Measurements from ENCODE around the gene CYSLTR2. TPM values are rescaled to one million over a fixed set of nuclear protein-coding genes. Genes with fewer than 3 reads are reported as not detected.

Gene CYSLTR2
- total RNA-seq, 1 donor, result under 0.01 TPM

DNA sequence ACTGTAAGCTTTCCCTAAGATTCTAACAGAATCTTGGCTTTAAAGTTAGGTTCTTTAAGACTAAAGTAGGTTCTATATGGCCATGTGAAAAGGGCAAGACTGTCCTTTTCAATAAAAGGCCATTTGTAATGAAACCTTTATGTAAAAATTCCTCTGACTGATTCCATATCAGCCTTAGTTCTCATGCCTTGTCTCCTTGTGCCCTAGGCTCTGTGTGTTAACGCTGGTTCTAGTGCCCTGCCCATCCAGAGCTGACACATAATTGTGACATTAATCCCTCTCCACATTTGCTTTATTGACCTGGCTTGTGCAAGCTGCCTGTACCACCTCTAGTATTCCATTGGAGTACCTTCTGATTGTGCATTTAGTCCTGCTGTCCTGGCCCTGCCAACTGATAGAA is 28.2 kb downstream of the CYSLTR2 start:
- DNase-seq (ENCODE audit: insufficient read length, low spot score, missing footprints), result no peak
- H3K4me2 ChIP-seq (ENCODE audit: insufficient read depth, low read length), result no peak overlapping the region
- TF ChIP-seq, protein P1, sequence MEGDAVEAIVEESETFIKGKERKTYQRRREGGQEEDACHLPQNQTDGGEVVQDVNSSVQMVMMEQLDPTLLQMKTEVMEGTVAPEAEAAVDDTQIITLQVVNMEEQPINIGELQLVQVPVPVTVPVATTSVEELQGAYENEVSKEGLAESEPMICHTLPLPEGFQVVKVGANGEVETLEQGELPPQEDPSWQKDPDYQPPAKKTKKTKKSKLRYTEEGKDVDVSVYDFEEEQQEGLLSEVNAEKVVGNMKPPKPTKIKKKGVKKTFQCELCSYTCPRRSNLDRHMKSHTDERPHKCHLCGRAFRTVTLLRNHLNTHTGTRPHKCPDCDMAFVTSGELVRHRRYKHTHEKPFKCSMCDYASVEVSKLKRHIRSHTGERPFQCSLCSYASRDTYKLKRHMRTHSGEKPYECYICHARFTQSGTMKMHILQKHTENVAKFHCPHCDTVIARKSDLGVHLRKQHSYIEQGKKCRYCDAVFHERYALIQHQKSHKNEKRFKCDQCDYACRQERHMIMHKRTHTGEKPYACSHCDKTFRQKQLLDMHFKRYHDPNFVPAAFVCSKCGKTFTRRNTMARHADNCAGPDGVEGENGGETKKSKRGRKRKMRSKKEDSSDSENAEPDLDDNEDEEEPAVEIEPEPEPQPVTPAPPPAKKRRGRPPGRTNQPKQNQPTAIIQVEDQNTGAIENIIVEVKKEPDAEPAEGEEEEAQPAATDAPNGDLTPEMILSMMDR (IDR thresholded peaks at IDR 0.05; ENCODE audit: extremely low read depth, low read depth, low read length), result no peak
- no peaks in the 10 kb centered on the region for H4K20me1 ChIP-seq (ENCODE audit: insufficient read depth, low read length)
- H3K27ac ChIP-seq (ENCODE audit: low read depth, low read length), result no peak overlapping the region
- no peaks in the 10 kb centered on the region for H3K79me2 ChIP-seq (ENCODE audit: insufficient read depth, low read length)
- H2AFZ ChIP-seq (ENCODE audit: low read length), result no peak overlapping the region
- peaks cover 16% of the 10 kb centered on the region for H3K27me3 ChIP-seq (ENCODE audit: insufficient read depth, low read length)
- H3K4me1 ChIP-seq (ENCODE audit: insufficient read depth, low read length), result no peaks in the 10 kb centered on the region
- no peaks in the 10 kb centered on the region for H3K36me3 ChIP-seq (ENCODE audit: insufficient read depth, low read length)
- H3K9me3 ChIP-seq (ENCODE audit: low read depth, low read length), result no peaks in the 10 kb centered on the region
- no peak overlapping the region for H3K4me3 ChIP-seq (ENCODE audit: insufficient read depth, low read length)

DNA sequence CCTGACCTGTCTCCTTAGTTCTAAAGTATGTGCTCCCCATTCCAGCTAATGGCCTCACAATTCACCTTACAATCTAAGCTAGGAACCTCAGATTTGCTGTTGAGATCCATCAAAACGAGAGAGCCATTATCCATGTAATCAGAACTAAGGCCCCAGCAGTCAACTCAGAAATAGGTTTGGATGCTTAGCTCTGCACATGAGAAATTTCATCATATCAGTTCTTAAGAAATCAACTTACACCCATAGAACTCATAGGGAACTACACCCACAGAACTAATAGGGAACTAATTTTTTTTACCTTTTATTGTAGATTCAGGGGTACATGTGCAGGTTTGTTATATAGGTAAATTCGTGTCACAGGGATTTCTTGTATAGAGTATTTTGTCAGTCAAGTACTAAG is 28.7 kb downstream of the CYSLTR2 start:
- Histone ChIP-seq H3K4me2 (ENCODE audit: insufficient read depth, low read length) (no peak overlapping the region), H3K4me3 (ENCODE audit: insufficient read depth, low read length) (no peak overlapping the region), H4K20me1 (ENCODE audit: insufficient read depth, low read length) (no peaks in the 10 kb centered on the region), H3K36me3 (ENCODE audit: insufficient read depth, low read length) (no peaks in the 10 kb centered on the region), H2AFZ (ENCODE audit: low read length) (no peak overlapping the region), H3K9me3 (ENCODE audit: low read depth, low read length) (no peaks in the 10 kb centered on the region), H3K79me2 (ENCODE audit: insufficient read depth, low read length) (no peaks in the 10 kb centered on the region), H3K27ac (ENCODE audit: low read depth, low read length) (no peak overlapping the region), H3K4me1 (ENCODE audit: insufficient read depth, low read length) (no peaks in the 10 kb centered on the region), H3K27me3 (ENCODE audit: insufficient read depth, low read length) (peaks cover 16% of the 10 kb centered on the region)
- TF ChIP-seq, protein P1 (IDR thresholded peaks at IDR 0.05; ENCODE audit: extremely low read depth, low read depth, low read length), result no peak
- no peak for DNase-seq (ENCODE audit: insufficient read length, low spot score, missing footprints)

DNA sequence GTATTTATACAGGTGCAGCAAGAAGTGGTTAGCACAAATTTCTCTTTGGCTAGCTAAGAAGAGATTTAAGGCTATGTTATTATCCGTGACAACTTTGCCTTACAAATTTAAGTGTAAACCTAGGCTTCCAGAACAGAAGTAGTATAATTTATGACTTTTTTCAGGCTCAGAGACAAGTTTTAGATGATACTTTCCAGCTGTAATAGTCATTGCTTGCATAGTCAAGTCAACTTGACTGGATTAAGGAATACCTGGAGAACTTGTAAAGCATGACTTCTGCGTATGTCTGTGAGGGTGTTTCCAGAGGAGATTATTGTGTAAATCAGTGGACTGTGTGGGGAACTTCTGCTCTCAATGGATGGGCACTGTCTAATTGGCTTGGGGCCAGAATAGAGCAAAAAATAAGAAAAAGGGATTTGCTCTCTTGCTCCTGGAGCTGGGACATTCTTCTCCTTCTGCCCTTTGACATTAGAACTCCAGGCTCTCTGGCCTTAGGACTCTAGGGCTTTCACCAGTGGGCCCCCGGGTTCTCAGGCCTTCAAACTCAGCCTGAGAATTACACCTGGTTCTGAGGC is 33.0 kb downstream of the CYSLTR2 start:
- Histone ChIP-seq H3K9me3 (ENCODE audit: low read depth, low read length) (no peaks in the 10 kb centered on the region), H3K4me1 (ENCODE audit: insufficient read depth, low read length) (no peaks in the 10 kb centered on the region), H3K4me3 (ENCODE audit: insufficient read depth, low read length) (no peak overlapping the region), H3K27me3 (ENCODE audit: insufficient read depth, low read length) (peaks cover 7% of the 10 kb centered on the region), H4K20me1 (ENCODE audit: insufficient read depth, low read length) (no peaks in the 10 kb centered on the region), H3K27ac (ENCODE audit: low read depth, low read length) (no peak overlapping the region), H3K36me3 (ENCODE audit: insufficient read depth, low read length) (no peaks in the 10 kb centered on the region), H2AFZ (ENCODE audit: low read length) (no peak overlapping the region), H3K4me2 (ENCODE audit: insufficient read depth, low read length) (no peak overlapping the region), H3K79me2 (ENCODE audit: insufficient read depth, low read length) (no peaks in the 10 kb centered on the region)
- no peak for DNase-seq (ENCODE audit: insufficient read length, low spot score, missing footprints)
- TF ChIP-seq, protein P1 (IDR thresholded peaks at IDR 0.05; ENCODE audit: extremely low read depth, low read depth, low read length), result no peak

DNA sequence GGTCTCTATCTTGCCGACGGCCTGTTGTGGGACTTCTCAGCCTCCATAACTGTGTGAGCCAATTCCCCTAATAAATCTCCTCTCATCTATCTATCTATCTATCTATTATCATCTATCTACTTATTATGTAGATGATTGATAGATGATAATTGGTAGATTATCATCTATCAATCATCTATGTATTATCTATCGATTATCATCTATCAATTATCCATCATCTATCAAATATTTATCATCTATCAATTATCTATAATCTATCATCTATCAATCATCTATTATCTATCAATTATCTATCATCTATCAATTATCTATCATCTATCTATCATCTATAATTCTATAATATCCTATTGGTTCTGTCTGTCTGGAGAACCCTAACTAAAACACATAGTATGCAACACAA is 33.5 kb downstream of the CYSLTR2 start:
- TF ChIP-seq, protein P1 (IDR thresholded peaks at IDR 0.05; ENCODE audit: extremely low read depth, low read depth, low read length), result no peak
- H3K4me3 ChIP-seq (ENCODE audit: insufficient read depth, low read length), result no peak overlapping the region
- H3K36me3 ChIP-seq (ENCODE audit: insufficient read depth, low read length), result no peaks in the 10 kb centered on the region
- peaks cover 5% of the 10 kb centered on the region for H3K27me3 ChIP-seq (ENCODE audit: insufficient read depth, low read length)
- no peak overlapping the region for H3K4me2 ChIP-seq (ENCODE audit: insufficient read depth, low read length)
- H3K27ac ChIP-seq (ENCODE audit: low read depth, low read length), result no peak overlapping the region
- H2AFZ ChIP-seq (ENCODE audit: low read length), result no peak overlapping the region
- DNase-seq (ENCODE audit: insufficient read length, low spot score, missing footprints), result no peak
- no peaks in the 10 kb centered on the region for H3K79me2 ChIP-seq (ENCODE audit: insufficient read depth, low read length)
- no peaks in the 10 kb centered on the region for H3K9me3 ChIP-seq (ENCODE audit: low read depth, low read length)
- no peaks in the 10 kb centered on the region for H3K4me1 ChIP-seq (ENCODE audit: insufficient read depth, low read length)
- no peaks in the 10 kb centered on the region for H4K20me1 ChIP-seq (ENCODE audit: insufficient read depth, low read length)
